HG02938 (cell line): Measurements from ENCODE around the gene PGLYRP4.

Experiments used
- ATAC-seq: cut with Tn5 transposase; IDR thresholded peaks from one replicate; pipeline ENCODE4 v1.9.1; 2021; ENCODE audit warnings: mild to moderate bottlenecking, moderate library complexity; ENCODE audit not compliant: unreplicated experiment

The PGLYRP4 gene

GRCh38 chr1:153379591-153379990 lies 30.9 kb upstream of the PGLYRP4 start:
- ATAC-seq: no peak

GRCh38 chr1:153375511-153375910 lies 26.9 kb upstream of the PGLYRP4 start, which contains the start of gene S100A12:
Gene S100A12, minus strand, starts transcription at chr1:153375621. Its CDS starts 1,029 bp downstream, at chr1:153374592.
- ATAC-seq: no peak

GRCh38 chr1:153374071-153374470 lies 25.4 kb upstream of the PGLYRP4 start:
- ATAC-seq: no peak

DNA sequence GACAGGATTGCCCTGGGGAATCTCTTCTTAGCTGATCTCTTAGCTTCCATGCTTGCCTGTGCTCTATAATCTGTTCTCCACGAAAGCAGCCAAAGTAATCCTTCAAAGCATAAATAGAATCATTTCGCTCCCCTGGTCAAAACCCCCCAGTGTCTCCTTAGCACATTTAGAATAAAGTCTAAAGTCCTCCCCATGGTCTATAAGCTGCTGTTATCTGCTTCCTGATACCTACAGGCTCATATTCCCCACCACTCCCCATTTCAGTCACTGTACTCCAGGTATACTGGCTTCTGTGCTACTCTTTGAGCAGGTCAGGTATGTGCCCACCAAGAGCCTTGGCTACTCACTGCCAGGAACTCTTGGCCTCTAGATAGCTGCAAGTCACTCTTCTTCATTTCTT lies 23.9 kb upstream of the PGLYRP4 start:
- ATAC-seq: no peak

GRCh38 chr1:153371231-153371630 lies 22.6 kb upstream of the PGLYRP4 start:
- ATAC-seq: no peak

GRCh38 chr1:153370146-153370545 lies 21.5 kb upstream of the PGLYRP4 start:
- no peak for ATAC-seq

DNA sequence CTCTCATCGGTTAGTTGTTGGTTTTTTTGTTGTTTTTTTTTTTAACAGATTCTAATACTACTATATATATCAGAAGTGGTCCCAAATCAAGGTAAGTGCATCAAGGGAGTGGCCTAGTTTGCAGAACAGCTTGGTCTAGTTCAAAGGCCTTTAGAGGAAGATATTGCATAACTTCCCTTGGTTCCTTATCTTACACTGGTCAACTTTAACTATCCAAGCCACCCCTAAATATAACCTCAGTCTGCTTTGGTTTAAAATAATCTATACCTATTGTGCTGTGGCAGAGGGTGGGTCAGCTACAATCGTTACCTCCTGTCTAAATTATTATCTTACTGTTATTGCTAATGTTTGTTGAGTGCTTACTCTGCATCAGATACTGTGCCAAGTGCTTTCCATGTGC lies 19.9 kb upstream of the PGLYRP4 start:
- no peak for ATAC-seq

- ATAC-seq: no peak
Measured at GRCh38 chr1:153367090-153367489, 18.4 kb upstream of the PGLYRP4 start.

DNA sequence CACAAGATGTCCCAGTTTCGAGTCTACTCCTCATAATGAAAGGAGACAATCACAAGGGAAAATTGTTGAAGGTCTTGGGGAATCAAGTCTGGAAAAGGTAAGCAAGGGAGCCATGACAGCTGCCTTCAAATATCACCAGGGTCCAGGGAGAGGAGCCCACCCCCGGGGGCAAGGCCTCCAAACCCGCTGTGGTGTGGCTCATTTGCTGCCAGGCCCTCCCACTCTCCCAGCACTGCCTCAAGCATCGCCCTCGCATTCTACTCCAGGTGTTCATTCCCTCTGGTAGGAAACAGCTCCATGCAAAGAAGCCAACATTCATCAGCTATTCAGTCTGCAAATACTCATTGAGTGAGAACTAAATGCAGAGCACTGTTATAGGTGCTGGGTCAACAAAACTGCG lies 17.6 kb upstream of the PGLYRP4 start:
- no peak for ATAC-seq

DNA sequence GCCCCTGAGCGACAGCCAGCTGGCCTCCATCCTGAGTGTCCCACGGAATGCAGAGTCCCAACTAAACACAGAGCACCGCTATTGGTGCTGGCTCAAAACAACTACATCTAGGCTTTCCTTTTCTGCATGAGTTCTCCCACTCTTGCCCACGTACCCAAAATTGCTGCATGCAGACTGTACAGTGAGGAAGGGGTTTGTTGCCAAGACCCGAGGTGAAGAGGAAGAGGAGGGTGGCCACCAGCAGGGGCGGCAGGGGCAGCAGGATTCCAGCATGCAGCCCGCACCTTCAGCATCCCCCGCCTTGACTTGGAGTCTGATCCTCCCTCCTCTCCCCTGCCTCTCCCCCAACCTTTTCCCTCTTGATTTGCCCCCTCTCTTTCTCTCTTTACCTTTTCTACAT lies 17.1 kb upstream of the PGLYRP4 start:
- ATAC-seq: no peak

DNA sequence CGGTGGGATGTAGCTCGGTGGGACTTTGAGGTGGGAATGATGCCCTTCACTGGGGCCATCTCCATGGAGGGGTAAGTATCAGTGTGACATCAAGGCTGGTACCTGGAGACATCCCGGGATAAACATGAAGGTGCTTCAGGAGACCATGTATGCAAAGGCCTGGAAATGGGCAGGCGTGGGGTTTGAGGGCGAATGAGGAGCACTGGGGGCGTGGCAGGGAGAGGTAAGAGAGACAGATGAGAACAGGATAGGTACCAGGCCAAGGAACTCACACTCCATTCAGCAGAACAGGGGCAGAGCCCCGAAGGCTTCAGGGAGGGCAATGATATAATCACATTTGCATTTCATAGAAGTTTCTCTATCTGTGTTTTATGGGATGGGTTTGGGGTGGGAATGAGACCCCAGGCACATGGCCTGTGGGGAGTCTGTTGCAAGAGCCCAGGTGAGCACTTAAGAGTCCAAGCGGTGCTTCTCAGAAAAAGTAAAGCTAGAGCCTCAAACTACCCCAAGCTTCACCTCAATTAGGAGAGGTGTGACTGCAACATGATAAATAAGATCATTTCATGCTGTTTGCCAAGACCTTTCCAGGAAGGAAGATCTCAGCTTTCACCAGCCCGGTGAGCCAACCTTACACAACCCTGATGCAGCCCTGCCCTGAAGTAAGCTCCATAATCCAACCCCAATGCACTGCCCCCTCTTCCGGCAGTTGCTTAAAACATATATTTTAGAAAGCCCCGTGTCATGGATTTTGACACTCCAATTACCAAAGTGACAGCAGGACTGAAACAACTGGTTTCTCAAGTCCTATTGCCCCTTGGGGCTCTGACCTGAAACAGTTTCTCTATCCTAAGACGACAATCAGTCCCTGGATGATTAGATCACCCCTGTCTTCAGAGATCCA lies 16.4 kb upstream of the PGLYRP4 start:
- ATAC-seq: no peak

DNA sequence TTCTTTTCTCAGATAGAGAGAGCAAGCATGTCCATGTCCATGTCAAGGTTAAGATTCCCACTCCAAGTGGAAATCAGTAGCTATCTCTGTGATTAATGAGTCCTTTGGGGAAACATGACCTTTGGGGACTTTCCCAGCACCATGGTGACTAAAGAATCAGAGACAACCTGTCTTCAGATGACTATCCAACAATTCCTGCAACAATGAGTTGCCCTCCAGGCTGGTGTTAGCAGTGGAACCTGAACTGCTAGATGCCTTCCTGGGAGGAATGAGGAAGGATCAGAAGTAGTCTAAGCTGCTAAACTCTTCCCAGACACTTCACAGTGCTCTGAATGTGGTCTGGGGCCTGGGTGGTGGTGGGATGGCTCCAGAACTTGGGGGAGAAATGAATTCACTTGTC lies 15.5 kb upstream of the PGLYRP4 start:
- no peak for ATAC-seq

GRCh38 chr1:153363641-153364040 lies 15.0 kb upstream of the PGLYRP4 start:
- ATAC-seq: no peak

GRCh38 chr1:153362187-153362775 lies 13.6 kb upstream of the PGLYRP4 start:
- no peak for ATAC-seq

DNA sequence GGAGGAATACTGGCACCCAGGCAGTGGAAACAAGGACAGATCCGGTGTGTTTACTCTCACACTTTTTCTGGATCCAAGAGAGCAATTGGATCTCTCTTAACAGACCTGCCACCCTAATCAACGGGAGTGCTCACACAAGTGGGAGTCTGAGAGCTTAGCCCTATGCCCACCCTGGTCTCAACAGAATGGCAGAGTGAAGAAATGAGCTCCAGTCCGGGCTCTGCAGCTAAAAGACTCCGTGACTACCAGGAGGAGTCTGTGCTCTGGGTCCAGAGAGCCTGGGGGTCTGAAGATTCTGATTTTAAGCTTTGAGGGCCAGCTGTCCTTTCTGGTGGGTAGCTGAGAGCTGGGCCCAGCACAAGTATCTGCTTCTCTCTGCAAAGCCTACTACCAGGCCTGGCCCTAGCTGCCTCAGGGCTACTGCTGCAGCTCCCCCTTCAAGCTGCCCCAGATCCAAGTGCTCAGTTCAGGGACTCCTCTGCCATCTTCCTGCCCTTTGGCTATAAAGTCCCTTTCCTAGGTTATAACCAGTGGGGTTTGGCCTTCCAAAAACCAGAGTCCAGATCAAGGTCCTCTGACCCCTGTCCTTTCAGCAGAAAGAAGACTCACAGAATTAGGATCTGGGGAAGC lies 13.0 kb upstream of the PGLYRP4 start:
- ATAC-seq: no peak

- no peak for ATAC-seq
Measured at GRCh38 chr1:153360592-153361479, 12.2 kb upstream of the PGLYRP4 start.

- no peak for ATAC-seq
Measured at GRCh38 chr1:153360190-153360589, 11.5 kb upstream of the PGLYRP4 start.

GRCh38 chr1:153359241-153359640 lies 10.6 kb upstream of the PGLYRP4 start:
- ATAC-seq: no peak

DNA sequence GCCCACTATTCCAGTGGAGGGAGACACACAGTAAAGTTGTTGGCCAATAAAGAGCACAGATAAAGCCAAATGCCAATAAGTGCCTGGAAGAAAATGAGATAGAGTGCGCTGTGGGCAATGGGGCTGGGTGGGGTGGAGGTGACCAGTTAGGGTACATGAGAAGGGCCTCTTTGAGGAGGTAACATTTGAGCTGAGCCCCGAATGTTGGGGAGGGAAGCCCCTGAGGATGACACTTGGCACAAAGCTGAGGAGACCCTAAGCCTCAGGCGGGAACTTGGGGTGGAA lies 10.0 kb upstream of the PGLYRP4 start:
- no peak for ATAC-seq

DNA sequence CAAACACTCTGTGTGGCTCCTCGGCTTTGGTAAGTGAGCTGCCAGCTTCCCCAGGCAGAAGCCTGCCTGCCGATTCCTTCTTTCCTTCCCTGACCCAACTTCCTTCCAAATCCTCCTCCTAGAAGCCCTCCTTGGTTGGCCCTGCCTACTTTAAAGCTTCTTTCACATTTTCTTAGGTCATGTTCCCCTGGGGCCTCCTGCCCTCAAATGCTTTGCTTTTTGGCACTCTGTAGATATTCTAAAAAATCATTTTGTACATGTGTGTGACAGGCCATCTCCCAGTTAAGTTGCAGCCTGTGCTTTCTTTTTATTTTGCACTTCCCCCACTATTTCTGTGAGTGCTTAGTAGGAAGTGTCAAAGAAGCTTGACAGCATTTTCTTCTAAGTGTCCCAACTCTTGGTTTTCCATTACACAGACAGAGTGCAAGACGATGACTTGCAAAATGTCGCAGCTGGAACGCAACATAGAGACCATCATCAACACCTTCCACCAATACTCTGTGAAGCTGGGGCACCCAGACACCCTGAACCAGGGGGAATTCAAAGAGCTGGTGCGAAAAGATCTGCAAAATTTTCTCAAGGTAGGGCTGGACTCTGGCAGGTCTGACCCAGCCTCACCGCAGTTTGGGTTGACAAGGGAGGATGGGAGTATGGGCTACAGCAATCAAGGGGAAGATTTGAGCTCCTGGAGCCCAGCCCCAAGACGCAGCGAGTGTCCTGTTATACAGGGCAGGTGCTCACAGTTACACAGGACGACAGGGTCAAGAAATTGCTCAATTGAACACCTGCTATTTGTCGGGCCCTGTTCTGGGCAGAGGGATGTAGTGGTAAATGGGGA lies 9.4 kb upstream of the PGLYRP4 start, which contains the start of gene S100A9:
TSS of gene S100A9 (plus strand) at position 2 of the 838 bp plus-strand sequence. CDS start at position 432, 430 bp downstream.
- no peak for ATAC-seq
